Immature natural killer cell (primary cell): ENCODE results near the gene ARL5A. TPM values are rescaled to one million over a fixed set of nuclear protein-coding genes. Genes with fewer than 3 reads are reported as not detected.
A peak's percentile ranks its signal among the peaks of the same experiment; 100 is the strongest.

Experiments used
- DNase-seq, 3 donors: peaks; one replicate each; pipeline ENCODE4 v3.0.0; 2022; ENCODE audit warnings: mixed read lengths in 1 of 3
- H3K27ac Mint-ChIP-seq, 6 donors: one replicate each; pipeline ENCODE4 v1.8.0; 2020; ENCODE audit warnings: mixed read lengths in 6 of 6, mild to moderate bottlenecking in 5 of 6, inconsistent platforms in 4 of 6, moderate library complexity in 3 of 6
- H3K27me3 Mint-ChIP-seq, 3 donors: one replicate each; pipeline ENCODE4 v1.8.0; 2020 to 2021; ENCODE audit warnings: low read depth in 3 of 3, mild to moderate bottlenecking in 3 of 3, mixed read lengths in 3 of 3, moderate library complexity in 3 of 3, inconsistent platforms in 1 of 3
- H3K36me3 Mint-ChIP-seq, 3 donors: one replicate each; pipeline ENCODE4 v1.8.0; 2020; ENCODE audit warnings: mixed read lengths in 3 of 3, inconsistent platforms in 2 of 3, mild to moderate bottlenecking in 2 of 3
- H3K4me1 Mint-ChIP-seq, 2 donors: one replicate each; pipeline ENCODE4 v1.8.0; 2020; ENCODE audit warnings: inconsistent platforms in 2 of 2, mild to moderate bottlenecking in 2 of 2, mixed read lengths in 2 of 2, moderate library complexity in 1 of 2
- H3K4me3 Mint-ChIP-seq, 5 donors: one replicate each; pipeline ENCODE4 v1.8.0; 2020; ENCODE audit warnings: mild to moderate bottlenecking in 5 of 5, mixed read lengths in 5 of 5, inconsistent platforms in 3 of 5, moderate library complexity in 3 of 5
- H3K9me3 Mint-ChIP-seq, 6 donors: one replicate each; pipeline ENCODE4 v1.8.0; 2020; ENCODE audit warnings: mild to moderate bottlenecking in 6 of 6, mixed read lengths in 6 of 6, inconsistent platforms in 4 of 6, moderate library complexity in 3 of 6
- polyA plus RNA-seq, 3 donors: library from polyadenylated mRNA; unstranded; fragments of 300-500 nt; fragmentation: Illumina TruSeq; gene quantifications; one replicate each; pipeline ENCODE4 v1.2.3, GENCODE V29; 2021

ARL5A gene
- polyA plus RNA-seq, 3 donors from 2014 or later, result 55.4 to 143 (median 82.1) TPM

GRCh38 chr2:151781642-151782041 is 46.6 kb downstream of the ARL5A start:
- peaks cover 0 to 2% (median 0%) of the 10 kb centered on the region in 3 donors for H3K27me3 Mint-ChIP-seq
- no peak for DNase-seq
- H3K4me3 Mint-ChIP-seq, result no peak overlapping the region
- peaks cover 32 to 64% (median 57%) of the 10 kb centered on the region in 3 donors for H3K36me3 Mint-ChIP-seq
- no peaks in the 10 kb centered on the region for H3K9me3 Mint-ChIP-seq
- H3K4me1 Mint-ChIP-seq, result peaks cover 2 to 8% of the 10 kb centered on the region in 2 donors
- peak overlapping the region in 1 of 6 donors; percentile 69 for H3K27ac Mint-ChIP-seq

- Mint-ChIP-seq H3K27ac (peak overlapping the region in 1 of 6 donors; percentile 13), H3K36me3 (peaks cover 37 to 71% (median 64%) of the 10 kb centered on the region in 3 donors), H3K4me1 (peaks cover 2 to 8% of the 10 kb centered on the region in 2 donors), H3K4me3 (no peak overlapping the region), H3K27me3 (peaks cover 0 to 2% (median 0%) of the 10 kb centered on the region in 3 donors), H3K9me3 (no peaks in the 10 kb centered on the region)
- no peak for DNase-seq
These were observed 47.3 kb downstream of the ARL5A start for GRCh38 chr2:151780938-151781337.

GRCh38 chr2:151777935-151778334 is 50.3 kb downstream of the ARL5A start:
- Mint-ChIP-seq H3K9me3 (no peaks in the 10 kb centered on the region), H3K4me1 (peaks cover 2 to 3% of the 10 kb centered on the region in 2 donors)

GRCh38 chr2:151777487-151777886 is 50.7 kb downstream of the ARL5A start:
- no peak for DNase-seq
- Mint-ChIP-seq H3K36me3 (peaks cover 33 to 55% (median 48%) of the 10 kb centered on the region in 3 donors), H3K27ac (peak overlapping the region in 2 of 6 donors; percentile 40 to 45), H3K4me1 (no peaks in the 10 kb centered on the region), H3K9me3 (no peaks in the 10 kb centered on the region), H3K27me3 (peaks cover 0 to 2% (median 0%) of the 10 kb centered on the region in 3 donors), H3K4me3 (no peak overlapping the region)

More at GRCh38 chr2:151777935-151778334, 50.3 kb downstream of the ARL5A start:
- Mint-ChIP-seq H3K27ac (no peak overlapping the region), H3K27me3 (peaks cover 0 to 2% (median 0%) of the 10 kb centered on the region in 3 donors), H3K4me3 (no peak overlapping the region), H3K36me3 (peaks cover 33 to 59% (median 52%) of the 10 kb centered on the region in 3 donors)
- no peak for DNase-seq

GRCh38 chr2:151776367-151776766 is 51.9 kb downstream of the ARL5A start:
- no peak for DNase-seq
- H3K4me1 Mint-ChIP-seq, result no peaks in the 10 kb centered on the region
- H3K36me3 Mint-ChIP-seq, result peaks cover 28 to 52% (median 51%) of the 10 kb centered on the region in 3 donors
- H3K27ac Mint-ChIP-seq, result peak overlapping the region in 1 of 6 donors; percentile 38
- no peak overlapping the region for H3K4me3 Mint-ChIP-seq
- no peaks in the 10 kb centered on the region for H3K9me3 Mint-ChIP-seq
- H3K27me3 Mint-ChIP-seq, result no peaks in the 10 kb centered on the region

- Mint-ChIP-seq H3K9me3 (no peaks in the 10 kb centered on the region), H3K27me3 (no peaks in the 10 kb centered on the region), H3K4me3 (no peak overlapping the region), H3K4me1 (no peaks in the 10 kb centered on the region), H3K36me3 (peaks cover 28 to 49% (median 46%) of the 10 kb centered on the region in 3 donors), H3K27ac (no peak overlapping the region)
- no peak for DNase-seq
These were observed 53.0 kb downstream of the ARL5A start for GRCh38 chr2:151775057-151775740.

- DNase-seq, result no peak
- Mint-ChIP-seq H3K9me3 (no peaks in the 10 kb centered on the region), H3K27me3 (no peaks in the 10 kb centered on the region), H3K4me3 (no peak overlapping the region), H3K4me1 (no peaks in the 10 kb centered on the region), H3K36me3 (peaks cover 21 to 46% (median 40%) of the 10 kb centered on the region in 3 donors), H3K27ac (no peak overlapping the region)
These were observed 53.7 kb downstream of the ARL5A start for GRCh38 chr2:151774506-151774905.

GRCh38 chr2:151771599-151772358 is 56.4 kb downstream of the ARL5A start:
- H3K27ac Mint-ChIP-seq, result no peak overlapping the region
- no peak for DNase-seq
- H3K9me3 Mint-ChIP-seq, result no peaks in the 10 kb centered on the region
- H3K27me3 Mint-ChIP-seq, result no peaks in the 10 kb centered on the region
- peaks cover 11 to 23% (median 18%) of the 10 kb centered on the region in 3 donors for H3K36me3 Mint-ChIP-seq
- peaks cover 10 to 13% of the 10 kb centered on the region in 2 donors for H3K4me1 Mint-ChIP-seq
- no peak overlapping the region for H3K4me3 Mint-ChIP-seq

- peak overlapping the region in 1 of 6 donors; percentile 19 for H3K27ac Mint-ChIP-seq
- H3K9me3 Mint-ChIP-seq, result no peaks in the 10 kb centered on the region
- no peak overlapping the region for H3K4me3 Mint-ChIP-seq
- H3K27me3 Mint-ChIP-seq, result no peaks in the 10 kb centered on the region
- H3K36me3 Mint-ChIP-seq, result peaks cover 6 to 15% (median 10%) of the 10 kb centered on the region in 3 donors
- no peak for DNase-seq
- H3K4me1 Mint-ChIP-seq, result peaks cover 18 to 21% of the 10 kb centered on the region in 2 donors
These were observed 57.2 kb downstream of the ARL5A start for GRCh38 chr2:151770995-151771394.

- Mint-ChIP-seq H3K4me3 (no peak overlapping the region), H3K4me1 (peaks cover 32 to 34% of the 10 kb centered on the region in 2 donors), H3K27ac (no peak overlapping the region), H3K9me3 (no peaks in the 10 kb centered on the region), H3K27me3 (peaks cover 0 to 2% (median 0%) of the 10 kb centered on the region in 3 donors), H3K36me3 (peaks cover 0 to 7% (median 4%) of the 10 kb centered on the region in 3 donors)
- DNase-seq, result no peak
These were observed 58.6 kb downstream of the ARL5A start for GRCh38 chr2:151769606-151770005.

- peaks cover 0 to 10% (median 4%) of the 10 kb centered on the region in 3 donors for H3K36me3 Mint-ChIP-seq
- peaks cover 43 to 55% of the 10 kb centered on the region in 2 donors for H3K4me1 Mint-ChIP-seq
- no peak overlapping the region for H3K4me3 Mint-ChIP-seq
- no peaks in the 10 kb centered on the region for H3K9me3 Mint-ChIP-seq
- no peak for DNase-seq
- H3K27ac Mint-ChIP-seq, result peak overlapping the region in 2 of 6 donors; percentile 67 to 78
- peaks cover 0 to 2% (median 0%) of the 10 kb centered on the region in 3 donors for H3K27me3 Mint-ChIP-seq
These were observed 60.7 kb downstream of the ARL5A start for GRCh38 chr2:151767536-151767935.

GRCh38 chr2:151766437-151767153 is 61.6 kb downstream of the ARL5A start:
- Mint-ChIP-seq H3K36me3 (peaks cover 0 to 10% (median 0%) of the 10 kb centered on the region in 3 donors), H3K9me3 (no peaks in the 10 kb centered on the region), H3K27me3 (peaks cover 0 to 2% (median 0%) of the 10 kb centered on the region in 3 donors), H3K27ac (peak overlapping the region; percentile 67 to 87 (median 81)), H3K4me1 (peaks cover 43 to 57% of the 10 kb centered on the region in 2 donors), H3K4me3 (peak overlapping the region; percentile 32 to 67 (median 51))
- peak in 1 of 3 donors; percentile 11 for DNase-seq

GRCh38 chr2:151765760-151766410 is 62.3 kb downstream of the ARL5A start:
- H3K4me3 Mint-ChIP-seq, result peak overlapping the region; percentile 33 to 67 (median 51)
- peaks cover 0 to 14% (median 4%) of the 10 kb centered on the region in 3 donors for H3K36me3 Mint-ChIP-seq
- H3K4me1 Mint-ChIP-seq, result peaks cover 43 to 62% of the 10 kb centered on the region in 2 donors
- peak; percentile 25 to 30 (median 25) for DNase-seq
- H3K27ac Mint-ChIP-seq, result peak overlapping the region; percentile 63 to 87 (median 74)
- H3K9me3 Mint-ChIP-seq, result no peaks in the 10 kb centered on the region
- peaks cover 0 to 2% (median 0%) of the 10 kb centered on the region in 3 donors for H3K27me3 Mint-ChIP-seq
